Muscle of leg (tissue), 11 donors: ENCODE data around the gene CFAP69. TPM values are rescaled to one million over a fixed set of nuclear protein-coding genes. Genes with fewer than 3 reads are reported as not detected.
"Not testable (repeated sequence)": the region's sequence is repeated elsewhere in the genome, so short reads cannot be mapped to it uniquely, and the experiment has no call there.

Source experiments
- DNase-seq: peaks from one replicate; pipeline ENCODE4 v3.0.0; 2013
- H3K27ac ChIP-seq: one replicate; pipeline ENCODE4 v1.5.1; 2013; ENCODE audit warnings: mild to moderate bottlenecking, low read length, control low read depth
- H3K27me3 ChIP-seq: one replicate; pipeline ENCODE4 v1.6.1; 2013; ENCODE audit warnings: low read length; ENCODE audit not compliant: control insufficient read depth, insufficient read depth
- H3K36me3 ChIP-seq: one replicate; pipeline ENCODE4 v1.6.1; 2013; ENCODE audit warnings: low read length; ENCODE audit not compliant: control insufficient read depth, insufficient read depth
- H3K4me1 ChIP-seq: one replicate; pipeline ENCODE4 v1.6.1; 2013; ENCODE audit warnings: low read length; ENCODE audit not compliant: control insufficient read depth, insufficient read depth
- H3K4me3 ChIP-seq: one replicate; pipeline ENCODE4 v1.5.1; 2013; ENCODE audit warnings: low read length, control low read depth
- H3K9me3 ChIP-seq: replicated peaks from 2 replicates; pipeline ENCODE4 v1.6.1; 2013; ENCODE audit warnings: low read depth, low read length; ENCODE audit not compliant: control insufficient read depth
- WGBS: methylation state at CpG from one replicate; pipeline ENCODE4 v1.1.5; 2013; ENCODE audit warnings: missing lambda C conversion rate; ENCODE audit not compliant: insufficient coverage; 5-methylcytosine and 5-hydroxymethylcytosine counted together
- polyA plus RNA-seq, 8 donors: library from polyadenylated mRNA; unstranded; fragments of 120-200 nt; gene quantifications; one replicate each; pipeline versions ENCODE4 v1.2.1 to v1.2.3, GENCODE V29; 2013; ENCODE audit warnings: inconsistent platforms in 1 of 8, low replicate concordance in 1 of 8; ENCODE audit not compliant: insufficient read length in 8 of 8, insufficient read depth in 1 of 8
- total RNA-seq: library from RNA; stranded (reverse); fragments of 120-200 nt; gene quantifications from one replicate; pipeline ENCODE4 v1.2.4, GENCODE V29; 2013

CFAP69 gene
- total and polyA plus RNA-seq, 9 donors = 1.6 to 4.9 (median 2.8) TPM

DNA sequence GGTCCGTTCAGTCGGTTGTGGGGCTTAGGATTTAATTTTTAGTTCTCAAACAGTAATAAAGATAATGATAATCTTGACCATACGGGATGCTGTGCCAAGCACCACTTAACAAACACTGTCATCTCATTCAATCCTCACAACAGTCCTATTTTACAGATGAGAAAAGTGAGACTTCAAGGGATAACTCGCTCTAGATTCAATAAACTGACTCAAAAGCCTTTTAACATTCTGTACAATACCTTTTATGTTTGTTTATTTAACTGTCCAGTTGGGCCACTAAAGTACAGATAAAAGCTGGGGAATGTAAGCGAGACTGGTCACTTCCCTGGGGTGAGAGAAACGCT, 437 bp upstream of the CFAP69 start:
- WGBS = no CpG with 5 or more reads among the region's 6 CpGs
- Histone ChIP-seq H3K4me1 (peaks cover 10% of the 10 kb centered on the region), H3K27me3 (peaks cover 5% of the 10 kb centered on the region), H3K4me3 (peak overlapping the region; percentile 93), H3K36me3 (no peaks in the 10 kb centered on the region), H3K9me3 (no peaks in the 10 kb centered on the region), H3K27ac (no peak overlapping the region)
- no peak for DNase-seq

DNA sequence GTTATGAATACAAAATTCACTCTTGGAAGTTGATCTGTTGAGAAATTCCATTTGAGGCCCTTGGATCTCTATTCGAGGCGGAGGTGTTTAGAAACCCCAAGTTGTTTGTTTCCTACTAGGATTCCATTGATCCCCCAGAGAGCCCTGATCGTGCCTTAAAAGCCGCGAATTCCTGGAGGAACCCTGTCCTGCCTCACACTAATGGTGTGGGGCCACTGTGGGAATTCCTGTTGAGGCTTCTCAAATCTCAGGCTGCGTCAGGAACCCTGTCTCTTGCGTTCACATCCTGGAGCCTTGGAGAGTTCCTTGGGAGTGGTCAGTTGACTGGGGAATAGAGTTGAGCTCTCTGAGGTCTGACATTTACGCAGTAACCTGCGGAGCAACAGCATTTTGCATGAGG, 1.2 kb downstream of the CFAP69 start:
- H3K4me1 ChIP-seq = peaks cover 10% of the 10 kb centered on the region
- peaks cover 5% of the 10 kb centered on the region for H3K27me3 ChIP-seq
- DNase-seq = no peak
- no peak overlapping the region for H3K4me3 ChIP-seq
- 16% methylated on average over 3 of the region's 9 CpGs for WGBS
- no peak overlapping the region for H3K27ac ChIP-seq
- no peaks in the 10 kb centered on the region for H3K9me3 ChIP-seq
- no peaks in the 10 kb centered on the region for H3K36me3 ChIP-seq

DNA sequence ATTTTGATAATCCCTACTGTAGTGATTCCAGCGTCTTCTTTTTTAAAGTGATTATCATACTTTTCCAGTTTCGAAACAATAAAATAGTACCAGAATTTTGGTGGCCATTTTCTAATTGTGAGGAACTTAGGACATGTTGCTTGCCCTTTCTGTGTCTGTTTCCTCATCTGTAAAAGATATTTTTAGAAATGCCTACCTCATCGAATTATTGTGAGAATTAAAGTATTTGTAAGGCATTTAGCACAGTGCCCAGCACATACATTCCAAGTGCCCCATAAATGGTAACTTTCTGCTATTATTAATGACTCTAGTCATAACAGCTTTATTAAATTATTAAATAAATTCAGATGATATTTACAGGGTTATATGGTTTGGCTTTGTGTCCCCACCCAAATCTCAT, 3.7 kb downstream of the CFAP69 start:
- WGBS = no CpG with 5 or more reads among the region's 3 CpGs
- no peak for DNase-seq
- H3K4me1 ChIP-seq = peaks cover 10% of the 10 kb centered on the region
- peaks cover 5% of the 10 kb centered on the region for H3K27me3 ChIP-seq
- no peaks in the 10 kb centered on the region for H3K9me3 ChIP-seq
- H3K4me3 ChIP-seq = no peak overlapping the region
- H3K27ac ChIP-seq = no peak overlapping the region
- H3K36me3 ChIP-seq = no peaks in the 10 kb centered on the region

DNA sequence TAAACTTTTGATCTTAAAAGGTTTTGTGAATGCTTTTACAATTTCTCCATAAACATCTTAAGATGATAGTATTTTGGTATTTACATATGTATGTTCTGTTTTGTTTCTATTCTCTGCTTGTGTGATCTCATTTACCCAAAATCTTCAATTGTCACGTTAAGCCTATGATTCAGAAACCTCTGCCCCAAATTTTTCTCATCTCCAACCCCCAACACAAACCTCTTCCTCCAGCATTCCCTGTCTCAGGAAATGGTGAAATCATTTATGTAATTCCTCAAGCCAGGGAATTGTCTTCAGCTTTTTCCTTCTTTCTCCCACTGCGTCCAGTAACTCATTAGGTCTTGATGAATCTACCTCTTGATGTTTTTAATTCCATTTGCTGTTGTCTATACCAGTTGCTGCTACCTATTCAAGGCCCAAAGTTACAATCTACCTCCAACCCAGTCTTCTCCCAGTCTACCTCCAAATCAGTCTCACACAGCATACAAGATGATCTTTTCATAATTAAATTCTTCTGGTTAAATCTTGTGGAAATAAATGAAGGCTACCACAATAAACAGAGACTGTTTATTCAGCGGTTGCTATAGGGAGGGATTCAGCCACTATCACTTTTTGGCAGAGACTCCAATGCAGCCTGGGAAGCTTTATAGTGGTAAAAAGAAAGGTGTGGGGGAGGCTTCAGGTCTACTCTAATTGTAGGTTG, 5.8 kb downstream of the CFAP69 start:
- Histone ChIP-seq H3K36me3 (no peaks in the 10 kb centered on the region), H3K4me1 (peaks cover 1% of the 10 kb centered on the region), H3K4me3 (no peak overlapping the region), H3K27ac (no peak overlapping the region), H3K9me3 (no peaks in the 10 kb centered on the region), H3K27me3 (no peaks in the 10 kb centered on the region)
- no peak for DNase-seq
- WGBS = 83% methylated on average over 1 of the region's 3 CpGs

DNA sequence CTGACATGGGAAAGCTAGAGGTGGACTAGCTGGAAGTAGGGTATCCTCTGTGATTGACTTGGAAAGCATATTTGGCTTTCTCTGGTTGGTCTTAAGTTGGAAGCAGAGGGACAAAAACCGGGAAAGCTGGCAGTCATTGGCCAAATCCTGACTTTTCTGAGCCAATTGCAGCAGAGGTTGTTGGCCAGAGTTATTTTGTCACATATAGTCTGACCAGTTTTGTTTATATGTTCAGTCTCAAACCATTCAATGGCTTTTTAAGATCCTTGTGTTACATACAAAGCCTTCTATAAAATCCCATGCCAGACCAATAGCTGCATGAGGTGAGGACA, 6.3 kb downstream of the CFAP69 start:
- no peak overlapping the region for H3K4me3 ChIP-seq
- no peaks in the 10 kb centered on the region for H3K27me3 ChIP-seq
- no peak overlapping the region for H3K27ac ChIP-seq
- H3K9me3 ChIP-seq = no peaks in the 10 kb centered on the region
- no peaks in the 10 kb centered on the region for H3K36me3 ChIP-seq
- no peaks in the 10 kb centered on the region for H3K4me1 ChIP-seq
- DNase-seq = no peak
- 67% methylated on average over 1 of the region's 1 CpG for whole genome bisulfite sequencing

DNA sequence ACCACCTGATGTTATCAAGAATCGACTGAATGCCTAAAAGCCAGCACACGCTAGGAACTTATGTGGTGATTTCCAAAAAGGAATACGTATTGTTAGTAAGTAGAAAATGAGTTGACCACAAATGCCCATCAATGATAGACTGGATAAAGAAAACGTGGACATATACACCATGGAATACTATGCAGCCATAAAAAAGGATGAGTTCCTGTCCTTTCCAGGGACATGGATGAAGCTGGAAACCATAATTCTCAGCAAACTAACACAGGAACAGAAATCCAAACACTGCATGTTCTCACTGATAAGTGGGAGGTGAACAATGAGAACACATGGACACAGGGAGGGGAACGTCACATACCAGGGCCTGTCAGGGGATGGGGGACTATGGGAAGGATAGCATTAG, 11.0 kb downstream of the CFAP69 start:
- H3K4me1 ChIP-seq, H3K36me3 ChIP-seq, H3K9me3 ChIP-seq, DNase-seq, H3K27me3 ChIP-seq, H3K4me3 ChIP-seq, H3K27ac ChIP-seq: not testable (repeated sequence)
- WGBS = 80% methylated on average over 1 of the region's 5 CpGs

DNA sequence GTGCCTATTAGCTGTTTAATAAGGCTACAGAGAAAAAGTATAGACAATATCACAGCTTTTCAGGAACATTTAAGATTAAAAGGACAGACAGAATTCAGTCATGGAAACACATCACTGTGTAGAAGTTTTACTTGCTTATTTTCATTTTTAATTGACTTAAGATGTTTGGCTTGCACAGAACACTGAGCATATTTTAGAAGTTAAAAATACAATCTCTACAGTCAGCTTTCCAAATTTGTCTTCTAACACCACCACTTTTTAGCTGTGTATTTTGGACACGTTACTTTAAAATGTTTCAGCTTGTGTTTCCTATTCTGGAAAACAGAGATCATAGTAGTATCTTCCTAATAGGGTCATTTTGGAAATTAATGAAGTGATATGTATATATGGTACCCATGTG, 11.8 kb downstream of the CFAP69 start:
- DNase-seq = peak; percentile 18
- Histone ChIP-seq H3K36me3 (no peaks in the 10 kb centered on the region), H3K27me3 (no peaks in the 10 kb centered on the region), H3K9me3 (no peaks in the 10 kb centered on the region), H3K4me1 (no peaks in the 10 kb centered on the region), H3K27ac (no peak overlapping the region), H3K4me3 (no peak overlapping the region)
- no CpG with 5 or more reads among the region's 1 CpG for WGBS

DNA sequence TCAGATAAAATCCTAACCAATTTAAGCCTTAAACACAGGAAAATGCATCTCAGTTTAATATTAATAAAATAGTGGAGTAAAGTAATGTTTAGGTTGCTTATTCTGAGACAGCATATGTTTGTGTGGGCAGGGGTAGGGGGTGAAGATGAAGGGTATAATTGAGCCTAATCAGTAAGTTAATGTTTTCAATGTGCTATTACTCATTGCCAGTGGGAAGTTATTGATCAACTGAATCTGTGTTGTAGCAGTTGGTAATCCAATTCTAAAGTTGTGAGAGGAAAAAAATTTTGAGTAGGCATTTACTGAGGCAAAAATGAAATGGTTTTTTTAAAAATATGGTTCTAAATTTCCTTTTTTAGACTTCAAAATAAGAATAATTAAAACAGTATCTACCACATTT, 16.5 kb downstream of the CFAP69 start:
- no peaks in the 10 kb centered on the region for H3K27me3 ChIP-seq
- no peaks in the 10 kb centered on the region for H3K4me1 ChIP-seq
- H3K27ac ChIP-seq = no peak overlapping the region
- H3K36me3 ChIP-seq = no peaks in the 10 kb centered on the region
- DNase-seq = no peak
- H3K4me3 ChIP-seq = no peak overlapping the region
- H3K9me3 ChIP-seq = no peaks in the 10 kb centered on the region

DNA sequence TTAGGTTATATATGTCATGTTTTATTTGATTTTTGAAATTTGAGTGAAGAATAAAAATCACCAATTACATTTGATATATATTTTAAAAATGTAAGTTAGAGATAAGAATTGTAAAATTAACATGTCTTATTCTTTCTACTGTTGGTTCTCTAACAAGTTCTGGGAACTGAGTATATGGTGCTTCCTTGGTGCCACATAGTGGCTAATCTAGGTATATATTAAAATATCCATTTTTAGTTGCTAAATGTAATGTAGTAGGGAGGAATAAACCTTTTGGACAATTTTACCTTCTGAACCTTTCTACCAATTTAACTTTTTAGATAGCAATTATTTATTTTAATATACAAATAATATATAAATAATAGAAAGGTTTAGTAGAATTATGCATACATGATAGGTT, 17.5 kb downstream of the CFAP69 start:
- Histone ChIP-seq H3K36me3 (no peaks in the 10 kb centered on the region), H3K27ac (no peak overlapping the region), H3K9me3 (no peaks in the 10 kb centered on the region), H3K4me1 (no peaks in the 10 kb centered on the region), H3K27me3 (no peaks in the 10 kb centered on the region), H3K4me3 (no peak overlapping the region)
- peak; percentile 42 for DNase-seq

DNA sequence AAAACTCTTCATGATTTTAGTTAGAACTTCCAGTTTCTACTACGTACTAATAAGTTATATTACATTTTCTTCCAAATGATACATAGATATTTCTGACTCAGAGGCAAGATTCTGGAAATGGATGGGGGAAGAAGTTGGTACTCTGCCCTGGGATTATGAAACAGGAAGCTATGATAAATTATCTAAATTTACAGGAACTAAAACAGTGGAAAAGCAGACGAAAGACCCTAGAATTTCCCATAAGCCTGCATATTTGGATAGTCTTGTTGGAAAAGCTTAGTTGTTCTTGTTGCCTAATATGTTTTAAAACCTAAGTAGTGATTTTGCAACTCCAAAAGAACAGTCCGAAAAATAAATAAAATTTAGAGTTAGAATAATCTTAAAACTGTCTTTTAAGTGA, 21.8 kb downstream of the CFAP69 start:
- WGBS = no CpG with 5 or more reads among the region's 3 CpGs
- Histone ChIP-seq H3K9me3 (no peaks in the 10 kb centered on the region), H3K36me3 (no peaks in the 10 kb centered on the region), H3K4me3 (no peak overlapping the region), H3K27ac (no peak overlapping the region), H3K27me3 (no peaks in the 10 kb centered on the region), H3K4me1 (no peaks in the 10 kb centered on the region)
- DNase-seq = peak; percentile 9

DNA sequence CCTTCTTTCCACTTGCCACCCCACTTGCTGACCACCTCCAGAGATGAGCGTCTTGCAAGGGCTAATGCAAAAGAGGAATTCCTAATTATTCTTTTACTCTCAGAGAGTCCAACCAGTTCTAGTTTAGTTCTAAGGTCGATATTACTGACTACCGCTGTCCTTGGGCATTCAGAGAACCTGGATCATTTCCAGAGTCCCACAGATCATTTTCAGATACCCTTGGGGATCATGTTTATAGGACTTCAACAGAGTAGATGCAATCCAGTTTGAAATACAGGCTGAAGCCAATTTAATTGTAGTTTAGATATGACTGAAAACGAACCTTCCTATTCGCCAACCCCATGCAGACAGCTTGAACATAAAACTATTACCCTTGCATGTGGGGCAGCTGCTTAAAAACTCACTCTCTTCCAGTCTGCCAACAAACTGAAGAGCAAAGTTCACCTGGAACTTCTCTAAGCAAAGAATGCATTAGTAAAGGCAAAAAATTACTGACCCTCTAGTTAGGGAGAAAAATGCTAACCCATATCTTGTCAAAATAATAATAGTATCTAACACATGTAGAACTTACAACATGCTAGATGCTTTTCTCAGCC, 22.4 kb downstream of the CFAP69 start:
- DNase-seq = no peak
- WGBS = 100% methylated on average over 1 of the region's 5 CpGs
- Histone ChIP-seq H3K27me3 (no peaks in the 10 kb centered on the region), H3K27ac (no peak overlapping the region), H3K9me3 (no peaks in the 10 kb centered on the region), H3K36me3 (no peaks in the 10 kb centered on the region), H3K4me1 (no peaks in the 10 kb centered on the region), H3K4me3 (no peak overlapping the region)
